ENCODE data around the gene DHX34. TPM values are rescaled to one million over a fixed set of nuclear protein-coding genes. Genes with fewer than 3 reads are reported as not detected.

The DHX34 gene
- total and polyA plus RNA-seq, 2 experiments from 2014 or later: 10.7 to 17.6 TPM

- H2AFZ ChIP-seq: no peak overlapping the region
Measured at GRCh38 chr19:47305309-47305751, 43.8 kb upstream of the DHX34 start.

GRCh38 chr19:47306303-47306702, 42.8 kb upstream of the DHX34 start:
- Histone ChIP-seq H3K9me2 (replicated peaks; ENCODE audit: insufficient read depth) (no peaks in the 10 kb centered on the region), H3K4me1 (ENCODE audit: insufficient read depth) (no peaks in the 10 kb centered on the region), H3K79me2 (no peaks in the 10 kb centered on the region), H3K9me3 (ENCODE audit: low read depth) (no peaks in the 10 kb centered on the region), H3K4me3 (no peak overlapping the region), H3K4me2 (no peak overlapping the region), H3K36me3 (replicated peaks; ENCODE audit: insufficient read depth, low read depth) (no peaks in the 10 kb centered on the region), H2AFZ (no peak overlapping the region), H4K20me1 (ENCODE audit: insufficient read depth, poor library complexity, severe bottlenecking) (no peaks in the 10 kb centered on the region), H3K27me3 (no peaks in the 10 kb centered on the region), H3K27ac (no peak overlapping the region)
- no peak for DNase-seq (ENCODE audit: low spot score)
- TF ChIP-seq CTCF (IDR thresholded peaks at IDR 0.05; ENCODE audit: poor library complexity) (no peak), EZH2 (IDR thresholded peaks at IDR 0.05; ENCODE audit: borderline replicate concordance) (no peak), EZH2phosphoT487 (IDR thresholded peaks at IDR 0.05; ENCODE audit: low read depth, severe bottlenecking, unreplicated experiment) (no peak)
- 94% methylated on average over 3 of the region's 3 CpGs for WGBS (ENCODE audit: low lambda C conversion rate, missing lambda C conversion rate)

More at GRCh38 chr19:47305309-47305751, 43.8 kb upstream of the DHX34 start:
- TF ChIP-seq CTCF (IDR thresholded peaks at IDR 0.05; ENCODE audit: poor library complexity) (peak; percentile 94), EZH2phosphoT487 (IDR thresholded peaks at IDR 0.05; ENCODE audit: low read depth, severe bottlenecking, unreplicated experiment) (no peak)
- Histone ChIP-seq H3K36me3 (replicated peaks; ENCODE audit: insufficient read depth, low read depth) (no peaks in the 10 kb centered on the region), H3K9me3 (ENCODE audit: low read depth) (no peaks in the 10 kb centered on the region), H4K20me1 (ENCODE audit: insufficient read depth, poor library complexity, severe bottlenecking) (no peaks in the 10 kb centered on the region), H3K4me2 (peak overlapping the region; percentile 41), H3K4me3 (no peak overlapping the region), H3K9me2 (replicated peaks; ENCODE audit: insufficient read depth) (no peaks in the 10 kb centered on the region), H3K4me1 (ENCODE audit: insufficient read depth) (no peaks in the 10 kb centered on the region), H3K27me3 (no peaks in the 10 kb centered on the region), H3K79me2 (no peaks in the 10 kb centered on the region), H3K27ac (no peak overlapping the region)
- 8% methylated on average over 14 of the region's 14 CpGs for WGBS (ENCODE audit: low lambda C conversion rate, missing lambda C conversion rate)
- peak; percentile 85 for DNase-seq (ENCODE audit: low spot score)

- no peak overlapping the region for H2AFZ ChIP-seq
- DNase-seq (ENCODE audit: low spot score): no peak
- no peaks in the 10 kb centered on the region for H3K36me3 ChIP-seq (replicated peaks; ENCODE audit: insufficient read depth, low read depth)
- no peaks in the 10 kb centered on the region for H3K9me3 ChIP-seq (ENCODE audit: low read depth)
- H3K27ac ChIP-seq: no peak overlapping the region
- H3K79me2 ChIP-seq: no peaks in the 10 kb centered on the region
- 72% methylated on average over 8 of the region's 8 CpGs for WGBS (ENCODE audit: low lambda C conversion rate, missing lambda C conversion rate)
- no peak overlapping the region for H3K4me3 ChIP-seq
- no peaks in the 10 kb centered on the region for H3K27me3 ChIP-seq
- H3K4me2 ChIP-seq: no peak overlapping the region
- no peaks in the 10 kb centered on the region for H4K20me1 ChIP-seq (ENCODE audit: insufficient read depth, poor library complexity, severe bottlenecking)
- H3K9me2 ChIP-seq (replicated peaks; ENCODE audit: insufficient read depth): no peaks in the 10 kb centered on the region
- H3K4me1 ChIP-seq (ENCODE audit: insufficient read depth): no peaks in the 10 kb centered on the region
- TF ChIP-seq EZH2 (IDR thresholded peaks at IDR 0.05; ENCODE audit: borderline replicate concordance): no peak
- TF ChIP-seq CTCF (IDR thresholded peaks at IDR 0.05; ENCODE audit: poor library complexity): no peak
- no peak for TF ChIP-seq EZH2phosphoT487 (IDR thresholded peaks at IDR 0.05; ENCODE audit: low read depth, severe bottlenecking, unreplicated experiment)
Measured at GRCh38 chr19:47309038-47309437, 40.1 kb upstream of the DHX34 start.

GRCh38 chr19:47309608-47310007, 39.5 kb upstream of the DHX34 start, which contains the start of gene C5AR1:
TSS of gene C5AR1 (plus strand) at chr19:47309861. CDS start at chr19:47309896, 35 bp downstream.
- H3K27ac ChIP-seq: no peak within 1 kb of the TSS

More at GRCh38 chr19:47309608-47310007, 39.5 kb upstream of the DHX34 start, which contains the start of gene C5AR1:
- Histone ChIP-seq H3K4me3 (no peak within 1 kb of the TSS), H3K4me2 (no peak within 1 kb of the TSS), H3K9me2 (replicated peaks; ENCODE audit: insufficient read depth) (no peaks in the 10 kb centered on the region), H3K4me1 (ENCODE audit: insufficient read depth) (no peaks in the 10 kb centered on the region), H3K27me3 (no peaks in the 10 kb centered on the region), H2AFZ (no peak within 1 kb of the TSS), H4K20me1 (ENCODE audit: insufficient read depth, poor library complexity, severe bottlenecking) (no peaks in the 10 kb centered on the region), H3K79me2 (no peaks in the 10 kb centered on the region), H3K36me3 (replicated peaks; ENCODE audit: insufficient read depth, low read depth) (no peaks in the 10 kb centered on the region), H3K9me3 (ENCODE audit: low read depth) (no peaks in the 10 kb centered on the region)
- 77% methylated on average over 12 of the region's 12 CpGs for WGBS (ENCODE audit: low lambda C conversion rate, missing lambda C conversion rate)
- TF ChIP-seq EZH2 (IDR thresholded peaks at IDR 0.05; ENCODE audit: borderline replicate concordance) (no peak), EZH2phosphoT487 (IDR thresholded peaks at IDR 0.05; ENCODE audit: low read depth, severe bottlenecking, unreplicated experiment) (no peak), CTCF (IDR thresholded peaks at IDR 0.05; ENCODE audit: poor library complexity) (no peak)
- no peak for DNase-seq (ENCODE audit: low spot score)

All from hepatocyte (in vitro differentiated cells).